ENCODE results near the gene PGLYRP3. TPM values are rescaled to one million over a fixed set of nuclear protein-coding genes. Genes with fewer than 3 reads are reported as not detected.

PGLYRP3 gene
- not detected in 5 replicates for total RNA-seq (2022; extraction: Qiagen RNA extraction)

GRCh38 chr1:153312570-153313186 is at the start of gene PGLYRP3:
PGLYRP3 (minus strand) TSS chr1:153312952; CDS start chr1:153310665, 2,287 bp downstream.

GRCh38 chr1:153357853-153358690 is 45.3 kb upstream of the PGLYRP3 start, which contains the start of gene S100A9:
S100A9 (plus strand) TSS chr1:153357854; CDS start chr1:153358284, 430 bp downstream.

GRCh38 chr1:153348511-153349362 is 36.0 kb upstream of the PGLYRP3 start, which contains the start of gene PGLYRP4:
PGLYRP4 (minus strand) TSS chr1:153348841; CDS start chr1:153347932, 909 bp downstream.

GRCh38 chr1:153259387-153259786 is 53.4 kb downstream of the PGLYRP3 start, which contains the start of gene LORICRIN:
LORICRIN (plus strand) TSS chr1:153259687; CDS start chr1:153260950, 1,263 bp downstream.

Other genes starting within 250 kb of the PGLYRP3 start
- gene SPRR2B, start 241.3 kb downstream of the PGLYRP3 start, total RNA-seq (2022; extraction: Qiagen RNA extraction) = not detected in 5 replicates
- not detected in 5 replicates for gene SPRR2E, start 218.4 kb downstream of the PGLYRP3 start, total RNA-seq (2022; extraction: Qiagen RNA extraction)
- gene SPRR2F, start 199.4 kb downstream of the PGLYRP3 start, total RNA-seq (2022; extraction: Qiagen RNA extraction) = not detected in 5 replicates
- not detected in 5 replicates for gene SPRR2G, start 162.1 kb downstream of the PGLYRP3 start, total RNA-seq (2022; extraction: Qiagen RNA extraction)
- gene LELP1, start 109.5 kb downstream of the PGLYRP3 start, total RNA-seq (2022; extraction: Qiagen RNA extraction) = not detected in 5 replicates
- gene PRR9, start 95.4 kb downstream of the PGLYRP3 start, total RNA-seq (2022; extraction: Qiagen RNA extraction) = 0.10 TPM in 1 of 5 replicates, not detected in the others
- gene LORICRIN, start 53.3 kb downstream of the PGLYRP3 start, total RNA-seq (2022; extraction: Qiagen RNA extraction) = not detected in 5 replicates
- gene PGLYRP4, start 35.9 kb upstream of the PGLYRP3 start, total RNA-seq (2022; extraction: Qiagen RNA extraction) = not detected in 5 replicates
- gene S100A9, start 44.9 kb upstream of the PGLYRP3 start, total RNA-seq (2022; extraction: Qiagen RNA extraction) = 0.49 to 0.92 TPM (median 0.54 TPM) in 5 replicates
- not detected in 5 replicates for gene S100A12, start 62.7 kb upstream of the PGLYRP3 start, total RNA-seq (2022; extraction: Qiagen RNA extraction)
- not detected in 5 replicates for gene S100A8, start 78.1 kb upstream of the PGLYRP3 start, total RNA-seq (2022; extraction: Qiagen RNA extraction)
- not detected in 5 replicates for gene S100A7A, start 103.6 kb upstream of the PGLYRP3 start, total RNA-seq (2022; extraction: Qiagen RNA extraction)
- not detected in 5 replicates for gene S100A7, start 147.7 kb upstream of the PGLYRP3 start, total RNA-seq (2022; extraction: Qiagen RNA extraction)
- 2,947 to 3,960 TPM (median 3,059 TPM) in 5 replicates for gene S100A6, start 223.0 kb upstream of the PGLYRP3 start, total RNA-seq (2022; extraction: Qiagen RNA extraction)
- 0.50 to 1.9 TPM (median 0.75 TPM) in 5 replicates for gene S100A5, start 228.0 kb upstream of the PGLYRP3 start, total RNA-seq (2022; extraction: Qiagen RNA extraction)
- gene S100A4, start 232.9 kb upstream of the PGLYRP3 start, total RNA-seq (2022; extraction: Qiagen RNA extraction) = 1,278 to 1,937 TPM (median 1,356 TPM) in 5 replicates
- 120 to 134 TPM (median 130 TPM) in 5 replicates for gene S100A3, start 236.3 kb upstream of the PGLYRP3 start, total RNA-seq (2022; extraction: Qiagen RNA extraction)